WERI-Rb-1 (cell line): Measurements from ENCODE around the gene DZIP1.

Experiments used
- DNase-seq: peaks from one replicate; pipeline ENCODE4 v3.0.0-alpha.2; 2020
- H3K27ac ChIP-seq: fragments of 250-450 bp; sonication (Bioruptor Pico); 2 replicates; pipeline ENCODE4 v1.5.1; 2020; ENCODE audit warnings: mild to moderate bottlenecking, moderate library complexity
- H3K27me3 ChIP-seq: fragments of 250-450 bp; sonication (Bioruptor Pico); 2 replicates; pipeline ENCODE4 v1.5.1; 2021; ENCODE audit warnings: mild to moderate bottlenecking, low read depth, moderate library complexity; ENCODE audit not compliant: insufficient read depth, severe bottlenecking
- H3K36me3 ChIP-seq: fragments of 250-450 bp; sonication (Bioruptor Pico); 2 replicates; pipeline ENCODE4 v1.5.1; 2020; ENCODE audit warnings: mild to moderate bottlenecking, moderate library complexity
- H3K4me3 ChIP-seq: 2 replicates; pipeline ENCODE4 v1.5.1; 2011; ENCODE audit warnings: low read depth, mild to moderate bottlenecking, control low read depth, low read length
- H3K9me3 ChIP-seq: fragments of 250-450 bp; sonication (Bioruptor Pico); 2 replicates; pipeline ENCODE4 v1.5.1; 2021; ENCODE audit warnings: mild to moderate bottlenecking, moderate library complexity; ENCODE audit not compliant: severe bottlenecking
- CTCF ChIP-seq: IDR thresholded peaks from 2 replicates; pipeline ENCODE4 v1.5.1; 2011; ENCODE audit warnings: low read depth, mild to moderate bottlenecking, control low read depth, inconsistent platforms, low read length

Gene DZIP1

GRCh38 chr13:95559100-95559499, 85.4 kb downstream of the DZIP1 start:
- no peak overlapping the region for H3K27ac ChIP-seq
- no peak for TF ChIP-seq CTCF
- H3K36me3 ChIP-seq = no peaks in the 10 kb centered on the region
- H3K27me3 ChIP-seq = no peaks in the 10 kb centered on the region
- DNase-seq = no peak
- no peaks in the 10 kb centered on the region for H3K9me3 ChIP-seq
- no peak overlapping the region for H3K4me3 ChIP-seq

DNA sequence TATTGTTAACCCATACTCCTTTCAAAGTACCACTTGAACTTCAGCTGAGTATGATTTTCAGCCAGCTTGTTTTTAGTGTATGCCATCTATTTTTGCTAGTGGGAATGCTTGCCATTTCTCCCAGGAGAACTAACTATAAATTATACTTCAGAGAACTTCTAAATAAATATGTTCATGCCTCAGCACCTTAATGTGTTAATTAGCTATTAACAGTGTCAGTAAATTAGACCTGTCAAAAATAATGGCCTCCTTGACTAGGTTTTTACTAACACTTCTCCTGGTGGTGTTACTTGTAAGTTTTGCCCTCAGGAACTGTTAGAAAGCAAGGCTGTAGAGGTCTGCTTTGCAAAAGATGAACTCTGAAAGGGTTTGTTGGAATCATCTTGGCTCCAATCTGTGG, 87.5 kb downstream of the DZIP1 start:
- Histone ChIP-seq H3K27ac (no peak overlapping the region), H3K4me3 (no peak overlapping the region), H3K9me3 (no peaks in the 10 kb centered on the region), H3K36me3 (no peaks in the 10 kb centered on the region), H3K27me3 (no peaks in the 10 kb centered on the region)
- TF ChIP-seq CTCF = no peak
- DNase-seq = no peak

GRCh38 chr13:95553581-95554385, 90.7 kb downstream of the DZIP1 start:
- Histone ChIP-seq H3K27ac (no peak overlapping the region), H3K36me3 (no peaks in the 10 kb centered on the region), H3K4me3 (no peak overlapping the region), H3K9me3 (no peaks in the 10 kb centered on the region), H3K27me3 (no peaks in the 10 kb centered on the region)
- no peak for DNase-seq
- TF ChIP-seq CTCF = no peak

- Histone ChIP-seq H3K27ac (no peak within 1 kb of the TSS), H3K4me3 (no peak within 1 kb of the TSS), H3K9me3 (no peaks in the 10 kb centered on the region), H3K27me3 (no peaks in the 10 kb centered on the region), H3K36me3 (no peaks in the 10 kb centered on the region)
- no peak for TF ChIP-seq CTCF
- no peak for DNase-seq
Observed at GRCh38 chr13:95552539-95553441, 91.7 kb downstream of the DZIP1 start, which contains the start of gene CLDN10. Gene CLDN10, plus strand, starts transcription at chr13:95552720. Its CDS starts 34 bp downstream, at chr13:95552754.

GRCh38 chr13:95552208-95552538, 92.3 kb downstream of the DZIP1 start:
- Histone ChIP-seq H3K27me3 (no peaks in the 10 kb centered on the region), H3K9me3 (no peaks in the 10 kb centered on the region), H3K27ac (no peak overlapping the region), H3K36me3 (no peaks in the 10 kb centered on the region), H3K4me3 (no peak overlapping the region)
- DNase-seq = no peak
- no peak for TF ChIP-seq CTCF
